GM23338 (cell line): ENCODE results near the gene GALNT16. TPM values are rescaled to one million over a fixed set of nuclear protein-coding genes. Genes with fewer than 3 reads are reported as not detected.

Experiments
- ATAC-seq: fragments of 200-7000 bp; cut with Tn5 transposase; 3 replicates; pipeline ENCODE4 v1.9.1; 2020
- DNase-seq: peaks from one replicate; pipeline ENCODE4 v3.0.0-alpha.2; 2015; ENCODE audit warnings: low spot score
- H2AFZ ChIP-seq: fragments of 200-600 bp; sonication (generic); 2 replicates; pipeline ENCODE4 v1.8.0; 2016; ENCODE audit warnings: antibody characterized with exemption, mild to moderate bottlenecking, moderate library complexity
- H3F3A ChIP-seq: fragments of 200-600 bp; sonication (generic); replicated peaks from 2 replicates; pipeline ENCODE4 v1.8.0; 2017; ENCODE audit warnings: antibody characterized with exemption, mixed run types, low read depth
- H3K27ac ChIP-seq: fragments of 200-600 bp; sonication (generic); 2 replicates; pipeline ENCODE4 v1.6.1; 2016; ENCODE audit warnings: low read depth
- H3K27me3 ChIP-seq: fragments of 200-600 bp; sonication (generic); 2 replicates; pipeline ENCODE4 v1.8.0; 2016; ENCODE audit warnings: mild to moderate bottlenecking, mixed run types, moderate library complexity; ENCODE audit not compliant: insufficient read depth
- H3K36me3 ChIP-seq: fragments of 200-600 bp; sonication (generic); 2 replicates; pipeline ENCODE4 v1.8.0; 2016; ENCODE audit warnings: mild to moderate bottlenecking; ENCODE audit not compliant: insufficient read depth
- H3K4me1 ChIP-seq: fragments of 200-600 bp; sonication (generic); 2 replicates; pipeline ENCODE4 v1.8.0; 2016; ENCODE audit warnings: mild to moderate bottlenecking, moderate library complexity; ENCODE audit not compliant: insufficient read depth
- H3K4me2 ChIP-seq: fragments of 200-600 bp; sonication (generic); 2 replicates; pipeline ENCODE4 v1.7.1; 2017; ENCODE audit warnings: mixed run types
- H3K4me3 ChIP-seq: fragments of 200-600 bp; sonication (generic); 2 replicates; pipeline ENCODE4 v1.6.1; 2016; ENCODE audit warnings: mixed run types
- H3K79me2 ChIP-seq: fragments of 200-600 bp; sonication (generic); replicated peaks from 2 replicates; pipeline ENCODE4 v1.8.0; 2017; ENCODE audit warnings: mild to moderate bottlenecking; ENCODE audit not compliant: insufficient read depth
- H3K9me2 ChIP-seq: fragments of 200-600 bp; sonication (generic); 2 replicates; pipeline ENCODE4 v1.8.0; 2017; ENCODE audit not compliant: insufficient read depth
- H4K20me1 ChIP-seq: fragments of 200-600 bp; sonication (generic); replicated peaks from 2 replicates; pipeline ENCODE4 v1.8.0; 2017; ENCODE audit warnings: mild to moderate bottlenecking; ENCODE audit not compliant: insufficient read depth
- H3K27ac Mint-ChIP-seq: 2 replicates; pipeline ENCODE4 v1.8.0; 2020; ENCODE audit warnings: inconsistent platforms, mild to moderate bottlenecking, moderate library complexity, mixed read lengths
- H3K27me3 Mint-ChIP-seq: 3 replicates; pipeline ENCODE4 v1.8.0; 2022; ENCODE audit warnings: low read depth, mild to moderate bottlenecking, moderate library complexity, mixed read lengths, inconsistent platforms; ENCODE audit not compliant: insufficient read depth, poor library complexity
- H3K36me3 Mint-ChIP-seq: 3 replicates; pipeline ENCODE4 v1.8.0; 2021; ENCODE audit warnings: low read depth, mild to moderate bottlenecking, inconsistent platforms, moderate library complexity, mixed read lengths
- H3K4me1 Mint-ChIP-seq: 3 replicates; pipeline ENCODE4 v1.8.0; 2020; ENCODE audit warnings: mild to moderate bottlenecking, inconsistent platforms, mixed read lengths
- H3K4me3 Mint-ChIP-seq: 3 replicates; pipeline ENCODE4 v1.8.0; 2021; ENCODE audit warnings: moderate library complexity, mild to moderate bottlenecking, inconsistent platforms, mixed read lengths
- H3K9me3 Mint-ChIP-seq: 3 replicates; pipeline ENCODE4 v1.8.0; 2020; ENCODE audit warnings: moderate library complexity, mild to moderate bottlenecking, inconsistent platforms, mixed read lengths
- CREB1 ChIP-seq: fragments of 250-450 bp; sonication (Bioruptor Pico); IDR thresholded peaks from 2 replicates; pipeline ENCODE4 v1.5.0; 2020; ENCODE audit warnings: low read depth, mild to moderate bottlenecking, moderate library complexity
- CTCF ChIP-seq, 2 experiments: fragments of 200-600 bp in 1 of 2; sonication (generic) in 1 of 2; conservative IDR thresholded peaks; 2 replicates each; pipeline versions ENCODE4 v1.5.1 to v1.6.1; 2016 to 2017; ENCODE audit warnings: antibody characterized with exemption in 2 of 2, low read depth in 2 of 2, mild to moderate bottlenecking in 2 of 2, moderate library complexity in 1 of 2
- ETS1 ChIP-seq: IDR thresholded peaks from 2 replicates; pipeline ENCODE4 v1.6.1; 2016; ENCODE audit warnings: antibody characterized with exemption
- EZH2 ChIP-seq: fragments of 200-600 bp; sonication (generic); IDR thresholded peaks from one replicate; pipeline ENCODE4 v1.8.0; 2017; ENCODE audit warnings: antibody characterized with exemption, mild to moderate bottlenecking, low read depth; ENCODE audit not compliant: unreplicated experiment
- EZH2phosphoT487 ChIP-seq: fragments of 200-600 bp; sonication (generic); IDR thresholded peaks from one replicate; pipeline ENCODE4 v1.8.1; 2018; ENCODE audit warnings: antibody characterized with exemption; ENCODE audit not compliant: unreplicated experiment
- JUNB ChIP-seq: IDR thresholded peaks from one replicate; pipeline ENCODE4 v1.6.1; 2016; ENCODE audit warnings: antibody characterized with exemption; ENCODE audit not compliant: unreplicated experiment
- NANOG ChIP-seq: IDR thresholded peaks from 2 replicates; pipeline ENCODE4 v1.6.1; 2016; ENCODE audit warnings: antibody characterized with exemption, borderline replicate concordance
- POLR2AphosphoS5 ChIP-seq: IDR thresholded peaks from 2 replicates; pipeline ENCODE4 v1.6.1; 2016; ENCODE audit warnings: antibody characterized with exemption, low read depth
- STAT1 ChIP-seq: IDR thresholded peaks from one replicate; pipeline ENCODE4 v1.6.1; 2016; ENCODE audit warnings: antibody characterized with exemption; ENCODE audit not compliant: unreplicated experiment
- ZNF114 ChIP-seq: fragments of 250-450 bp; sonication (Bioruptor Pico); IDR thresholded peaks from 2 replicates; pipeline ENCODE4 v1.5.0; 2020; ENCODE audit warnings: mild to moderate bottlenecking, moderate library complexity
- ZNF331 ChIP-seq: fragments of 250-450 bp; sonication (Bioruptor Pico); IDR thresholded peaks from 2 replicates; pipeline ENCODE4 v1.5.0; 2020; ENCODE audit warnings: low read depth, mild to moderate bottlenecking, moderate library complexity
- polyA plus RNA-seq: library from polyadenylated mRNA; unstranded; fragments of >200 nt; fragmentation: Nextera tagmentation; extraction: Ambion mirVana; gene quantifications from 2 replicates; pipeline ENCODE4 v1.2.1, GENCODE V29; 2016
- total RNA-seq: library from RNA; depleted of rRNA; stranded (reverse); fragments of >200 nt; shearing (Covaris generic); gene quantifications from 2 replicates; pipeline ENCODE4 v1.2.3, GENCODE V29; 2014

GALNT16 gene
- total and polyA plus RNA-seq, 2 experiments from 2014 or later: 1.5 to 2.9 TPM

- Histone ChIP-seq H3K4me1 (no peaks in the 10 kb centered on the region), H3K4me3 (no peak overlapping the region), H3K79me2 (no peaks in the 10 kb centered on the region), H4K20me1 (peaks cover 13% of the 10 kb centered on the region), H2AFZ (no peak overlapping the region), H3K36me3 (no peaks in the 10 kb centered on the region), H3K27ac (no peak overlapping the region), H3K27me3 (no peaks in the 10 kb centered on the region), H3F3A (no peaks in the 10 kb centered on the region), H3K4me2 (no peak overlapping the region), H3K9me2 (no peaks in the 10 kb centered on the region)
- no peak for DNase-seq
- Mint-ChIP-seq H3K27me3 (no peaks in the 10 kb centered on the region), H3K36me3 (no peaks in the 10 kb centered on the region), H3K27ac (no peak overlapping the region), H3K4me1 (peaks cover 2% of the 10 kb centered on the region; the same call in 1 of the 3 replicates), H3K9me3 (no peaks in the 10 kb centered on the region), H3K4me3 (no peak overlapping the region)
- TF ChIP-seq ZNF331 (CRISPR knock-in tag) (no peak), ZNF114 (CRISPR knock-in tag) (no peak), NANOG (no peak), CREB1 (CRISPR knock-in tag) (no peak), STAT1 (no peak), JUNB (no peak), ETS1 (no peak), CTCF (conservative IDR thresholded peaks at IDR 0.05; ENCODE audit: low read depth in 2 of 2) (no peak), POLR2AphosphoS5 (no peak)
- ATAC-seq: no peak
Measured at GRCh38 chr14:69366069-69366468, 106.1 kb downstream of the GALNT16 start.

- Histone ChIP-seq H3K27ac (no peak overlapping the region), H3K79me2 (no peaks in the 10 kb centered on the region), H3K27me3 (no peaks in the 10 kb centered on the region), H3K4me3 (no peak overlapping the region), H3F3A (no peaks in the 10 kb centered on the region), H3K9me2 (no peaks in the 10 kb centered on the region), H3K4me1 (no peaks in the 10 kb centered on the region), H3K36me3 (no peaks in the 10 kb centered on the region), H2AFZ (no peak overlapping the region), H3K4me2 (no peak overlapping the region), H4K20me1 (peaks cover 13% of the 10 kb centered on the region)
- H3K27ac Mint-ChIP-seq: no peak overlapping the region
- H3K36me3 Mint-ChIP-seq: no peaks in the 10 kb centered on the region
- no peaks in the 10 kb centered on the region for H3K27me3 Mint-ChIP-seq
- TF ChIP-seq EZH2phosphoT487: no peak
- TF ChIP-seq CTCF (conservative IDR thresholded peaks at IDR 0.05; ENCODE audit: low read depth in 2 of 2): no peak
- no peak for TF ChIP-seq POLR2AphosphoS5
- no peak for TF ChIP-seq JUNB
- no peak for TF ChIP-seq ZNF331 (CRISPR knock-in tag)
- TF ChIP-seq ZNF114 (CRISPR knock-in tag): no peak
- no peak for TF ChIP-seq EZH2
- no peak for TF ChIP-seq CREB1 (CRISPR knock-in tag)
- H3K4me3 Mint-ChIP-seq: no peak overlapping the region
- H3K4me1 Mint-ChIP-seq: peaks cover 2% of the 10 kb centered on the region; the same call in 1 of the 3 replicates
- DNase-seq (no peak), ATAC-seq (no peak)
- no peaks in the 10 kb centered on the region for H3K9me3 Mint-ChIP-seq
Measured at GRCh38 chr14:69366761-69367160, 106.8 kb downstream of the GALNT16 start.
